ENCODE results near the gene NOVA1.

NOVA1 gene

GRCh38 chr14:26412421-26412820 lies 185.4 kb downstream of the NOVA1 start:
- H3K36me3 ChIP-seq (ENCODE audit: control insufficient read depth, insufficient read depth, low read length), result no peaks in the 10 kb centered on the region
- no peak overlapping the region for H3K4me3 ChIP-seq (ENCODE audit: insufficient read depth, low read depth, low read length)
- 90 to 92% methylated on average over 3 of the region's 3 CpGs for WGBS, 2 experiments
- H3K27ac ChIP-seq (ENCODE audit: insufficient read depth, low read depth, low read length, poor library complexity, severe bottlenecking), result no peak overlapping the region
- H3K27me3 ChIP-seq (ENCODE audit: control insufficient read depth, insufficient read depth, low read length, poor library complexity, severe bottlenecking), result no peaks in the 10 kb centered on the region
- H3K4me1 ChIP-seq (ENCODE audit: control insufficient read depth, insufficient read depth, low read length), result no peaks in the 10 kb centered on the region
- H3K9me3 ChIP-seq (ENCODE audit: control insufficient read depth, low read length), result no peaks in the 10 kb centered on the region

- H3K4me1 ChIP-seq (ENCODE audit: control insufficient read depth, insufficient read depth, low read length), result no peaks in the 10 kb centered on the region
- H3K36me3 ChIP-seq (ENCODE audit: control insufficient read depth, insufficient read depth, low read length), result no peaks in the 10 kb centered on the region
- H3K27me3 ChIP-seq (ENCODE audit: control insufficient read depth, insufficient read depth, low read length, poor library complexity, severe bottlenecking), result no peaks in the 10 kb centered on the region
- H3K9me3 ChIP-seq (ENCODE audit: control insufficient read depth, low read length), result no peaks in the 10 kb centered on the region
- H3K27ac ChIP-seq (ENCODE audit: insufficient read depth, low read depth, low read length, poor library complexity, severe bottlenecking), result no peak overlapping the region
- no peak overlapping the region for H3K4me3 ChIP-seq (ENCODE audit: insufficient read depth, low read depth, low read length)
These were observed 187.6 kb downstream of the NOVA1 start for GRCh38 chr14:26410189-26410685.

GRCh38 chr14:26404927-26405326 lies 192.9 kb downstream of the NOVA1 start:
- Histone ChIP-seq H3K4me3 (ENCODE audit: insufficient read depth, low read depth, low read length) (no peak overlapping the region), H3K9me3 (ENCODE audit: control insufficient read depth, low read length) (no peaks in the 10 kb centered on the region), H3K27ac (ENCODE audit: insufficient read depth, low read depth, low read length, poor library complexity, severe bottlenecking) (no peak overlapping the region), H3K36me3 (ENCODE audit: control insufficient read depth, insufficient read depth, low read length) (no peaks in the 10 kb centered on the region), H3K4me1 (ENCODE audit: control insufficient read depth, insufficient read depth, low read length) (no peaks in the 10 kb centered on the region), H3K27me3 (ENCODE audit: control insufficient read depth, insufficient read depth, low read length, poor library complexity, severe bottlenecking) (no peaks in the 10 kb centered on the region)
- 87 to 94% methylated on average over 6 to 7 of the region's 7 CpGs for WGBS, 2 experiments

- Histone ChIP-seq H3K4me3 (ENCODE audit: insufficient read depth, low read depth, low read length) (no peak overlapping the region), H3K27ac (ENCODE audit: insufficient read depth, low read depth, low read length, poor library complexity, severe bottlenecking) (no peak overlapping the region), H3K4me1 (ENCODE audit: control insufficient read depth, insufficient read depth, low read length) (no peaks in the 10 kb centered on the region), H3K9me3 (ENCODE audit: control insufficient read depth, low read length) (no peaks in the 10 kb centered on the region), H3K36me3 (ENCODE audit: control insufficient read depth, insufficient read depth, low read length) (no peaks in the 10 kb centered on the region), H3K27me3 (ENCODE audit: control insufficient read depth, insufficient read depth, low read length, poor library complexity, severe bottlenecking) (no peaks in the 10 kb centered on the region)
- WGBS, 2 experiments, result 80 to 100% methylated on average over 2 to 3 of the region's 3 CpGs
These were observed 194.1 kb downstream of the NOVA1 start for GRCh38 chr14:26403760-26404159.

- Histone ChIP-seq H3K27ac (ENCODE audit: insufficient read depth, low read depth, low read length, poor library complexity, severe bottlenecking) (no peak overlapping the region), H3K4me1 (ENCODE audit: control insufficient read depth, insufficient read depth, low read length) (no peaks in the 10 kb centered on the region), H3K36me3 (ENCODE audit: control insufficient read depth, insufficient read depth, low read length) (no peaks in the 10 kb centered on the region), H3K4me3 (ENCODE audit: insufficient read depth, low read depth, low read length) (no peak overlapping the region), H3K27me3 (ENCODE audit: control insufficient read depth, insufficient read depth, low read length, poor library complexity, severe bottlenecking) (no peaks in the 10 kb centered on the region), H3K9me3 (ENCODE audit: control insufficient read depth, low read length) (no peaks in the 10 kb centered on the region)
- WGBS, 2 experiments, result 91 to 94% methylated on average over 1 of the region's 2 CpGs
These were observed 195.7 kb downstream of the NOVA1 start for GRCh38 chr14:26402126-26402525.

- Histone ChIP-seq H3K36me3 (ENCODE audit: control insufficient read depth, insufficient read depth, low read length) (no peaks in the 10 kb centered on the region), H3K4me1 (ENCODE audit: control insufficient read depth, insufficient read depth, low read length) (no peaks in the 10 kb centered on the region), H3K27ac (ENCODE audit: insufficient read depth, low read depth, low read length, poor library complexity, severe bottlenecking) (no peak overlapping the region), H3K27me3 (ENCODE audit: control insufficient read depth, insufficient read depth, low read length, poor library complexity, severe bottlenecking) (no peaks in the 10 kb centered on the region), H3K4me3 (ENCODE audit: insufficient read depth, low read depth, low read length) (no peak overlapping the region), H3K9me3 (ENCODE audit: control insufficient read depth, low read length) (no peaks in the 10 kb centered on the region)
- WGBS, 2 experiments, result 86 to 88% methylated on average over 11 of the region's 11 CpGs
These were observed 196.5 kb downstream of the NOVA1 start for GRCh38 chr14:26401179-26401968.

GRCh38 chr14:26400373-26400772 lies 197.5 kb downstream of the NOVA1 start:
- H3K9me3 ChIP-seq (ENCODE audit: control insufficient read depth, low read length), result no peaks in the 10 kb centered on the region
- no peak overlapping the region for H3K4me3 ChIP-seq (ENCODE audit: insufficient read depth, low read depth, low read length)
- 94 to 100% methylated on average over 1 of the region's 1 CpG for WGBS, 2 experiments
- no peak overlapping the region for H3K27ac ChIP-seq (ENCODE audit: insufficient read depth, low read depth, low read length, poor library complexity, severe bottlenecking)
- H3K27me3 ChIP-seq (ENCODE audit: control insufficient read depth, insufficient read depth, low read length, poor library complexity, severe bottlenecking), result no peaks in the 10 kb centered on the region
- H3K36me3 ChIP-seq (ENCODE audit: control insufficient read depth, insufficient read depth, low read length), result no peaks in the 10 kb centered on the region
- no peaks in the 10 kb centered on the region for H3K4me1 ChIP-seq (ENCODE audit: control insufficient read depth, insufficient read depth, low read length)

- no peaks in the 10 kb centered on the region for H3K9me3 ChIP-seq (ENCODE audit: control insufficient read depth, low read length)
- H3K4me3 ChIP-seq (ENCODE audit: insufficient read depth, low read depth, low read length), result no peak overlapping the region
- no peaks in the 10 kb centered on the region for H3K36me3 ChIP-seq (ENCODE audit: control insufficient read depth, insufficient read depth, low read length)
- H3K27ac ChIP-seq (ENCODE audit: insufficient read depth, low read depth, low read length, poor library complexity, severe bottlenecking), result no peak overlapping the region
- no peaks in the 10 kb centered on the region for H3K27me3 ChIP-seq (ENCODE audit: control insufficient read depth, insufficient read depth, low read length, poor library complexity, severe bottlenecking)
- H3K4me1 ChIP-seq (ENCODE audit: control insufficient read depth, insufficient read depth, low read length), result peaks cover 5% of the 10 kb centered on the region
These were observed 199.2 kb downstream of the NOVA1 start for GRCh38 chr14:26398616-26399015.

Measured in ectodermal cell (in vitro differentiated cells).